Astrocyte (in vitro differentiated cells and primary cell): ENCODE data around the gene ADAM8. TPM values are rescaled to one million over a fixed set of nuclear protein-coding genes. Genes with fewer than 3 reads are reported as not detected.
"Not testable (repeated sequence)": the region's sequence is repeated elsewhere in the genome, so short reads cannot be mapped to it uniquely, and the experiment has no call there.

Experiments used
- DNase-seq: peaks from one replicate; pipeline ENCODE4 v3.0.0-alpha.2; 2010; ENCODE audit warnings: low read depth
- FAIRE-seq: peaks from 2 replicates; lab custom pipeline; 2011; peaks lifted over from hg19 to GRCh38; lab: Jason Lieb, UNC
- H2AFZ ChIP-seq: 2 replicates; pipeline ENCODE4 v1.6.0; 2012; ENCODE audit warnings: low read depth, low read length, inconsistent platforms
- H3K27ac ChIP-seq: 2 replicates; pipeline ENCODE4 v1.5.1; 2011; ENCODE audit warnings: low read depth, low read length, inconsistent platforms
- H3K27me3 ChIP-seq: 2 replicates; pipeline ENCODE4 v1.6.0; 2011; ENCODE audit warnings: low read length, inconsistent platforms; ENCODE audit not compliant: insufficient read depth
- H3K36me3 ChIP-seq: 2 replicates; pipeline ENCODE4 v1.5.1; 2011; ENCODE audit warnings: low read length, inconsistent platforms; ENCODE audit not compliant: insufficient read depth
- H3K4me1 ChIP-seq: 2 replicates; pipeline ENCODE4 v1.5.1; 2011; ENCODE audit warnings: low read length, inconsistent platforms; ENCODE audit not compliant: insufficient read depth
- H3K4me2 ChIP-seq: 2 replicates; pipeline ENCODE4 v1.6.0; 2012; ENCODE audit warnings: low read length, inconsistent platforms
- H3K4me3 ChIP-seq: 2 replicates; pipeline ENCODE4 v1.5.1; 2011; ENCODE audit warnings: low read depth, mild to moderate bottlenecking, low read length, inconsistent platforms; ENCODE audit not compliant: insufficient read depth
- H3K79me2 ChIP-seq: 2 replicates; pipeline ENCODE4 v1.6.0; 2012; ENCODE audit warnings: mild to moderate bottlenecking, low read length, inconsistent platforms; ENCODE audit not compliant: insufficient read depth
- H3K9ac ChIP-seq: 2 replicates; pipeline ENCODE4 v1.6.0; 2012; ENCODE audit warnings: mild to moderate bottlenecking, low read length, inconsistent platforms
- H3K9me3 ChIP-seq: 2 replicates; pipeline ENCODE4 v1.5.1; 2012; ENCODE audit warnings: low read depth, mild to moderate bottlenecking, low read length, inconsistent platforms; ENCODE audit not compliant: insufficient read depth
- H4K20me1 ChIP-seq: 2 replicates; pipeline ENCODE4 v1.6.0; 2012; ENCODE audit warnings: low read length, inconsistent platforms; ENCODE audit not compliant: insufficient read depth
- H3K27ac Mint-ChIP-seq: one replicate; pipeline ENCODE4 v1.8.0; 2021; ENCODE audit warnings: mild to moderate bottlenecking, mixed read lengths; ENCODE audit not compliant: unreplicated experiment
- H3K27me3 Mint-ChIP-seq: one replicate; pipeline ENCODE4 v1.8.0; 2021; ENCODE audit warnings: low read depth, mixed read lengths; ENCODE audit not compliant: unreplicated experiment
- H3K36me3 Mint-ChIP-seq: one replicate; pipeline ENCODE4 v1.8.0; 2021; ENCODE audit warnings: low read depth, mixed read lengths; ENCODE audit not compliant: unreplicated experiment
- H3K4me1 Mint-ChIP-seq: one replicate; pipeline ENCODE4 v1.8.0; 2021; ENCODE audit warnings: low read depth, mixed read lengths; ENCODE audit not compliant: unreplicated experiment
- H3K4me3 Mint-ChIP-seq: one replicate; pipeline ENCODE4 v1.8.0; 2021; ENCODE audit warnings: mild to moderate bottlenecking, moderate library complexity, mixed read lengths; ENCODE audit not compliant: unreplicated experiment
- H3K9me3 Mint-ChIP-seq: one replicate; pipeline ENCODE4 v1.8.0; 2021; ENCODE audit warnings: mild to moderate bottlenecking, mixed read lengths; ENCODE audit not compliant: unreplicated experiment
- EZH2 ChIP-seq: IDR thresholded peaks from 2 replicates; pipeline ENCODE4 v1.6.1; 2012; ENCODE audit warnings: mild to moderate bottlenecking, low read length, inconsistent platforms; ENCODE audit not compliant: insufficient read depth
- total RNA-seq: library from RNA; stranded (reverse); gene quantifications from 2 replicates; pipeline ENCODE4 v1.2.1, GENCODE V29; 2021
- TF ChIP-seq, protein P1 (sequence below): IDR thresholded peaks from 2 replicates; pipeline ENCODE4 v1.5.1; 2011; ENCODE audit warnings: low read depth, mild to moderate bottlenecking, inconsistent platforms, low read length, moderate library complexity; ENCODE audit not compliant: insufficient read depth

Gene ADAM8
- total RNA-seq, 1 donor from 2014 or later = 4.6 TPM

DNA sequence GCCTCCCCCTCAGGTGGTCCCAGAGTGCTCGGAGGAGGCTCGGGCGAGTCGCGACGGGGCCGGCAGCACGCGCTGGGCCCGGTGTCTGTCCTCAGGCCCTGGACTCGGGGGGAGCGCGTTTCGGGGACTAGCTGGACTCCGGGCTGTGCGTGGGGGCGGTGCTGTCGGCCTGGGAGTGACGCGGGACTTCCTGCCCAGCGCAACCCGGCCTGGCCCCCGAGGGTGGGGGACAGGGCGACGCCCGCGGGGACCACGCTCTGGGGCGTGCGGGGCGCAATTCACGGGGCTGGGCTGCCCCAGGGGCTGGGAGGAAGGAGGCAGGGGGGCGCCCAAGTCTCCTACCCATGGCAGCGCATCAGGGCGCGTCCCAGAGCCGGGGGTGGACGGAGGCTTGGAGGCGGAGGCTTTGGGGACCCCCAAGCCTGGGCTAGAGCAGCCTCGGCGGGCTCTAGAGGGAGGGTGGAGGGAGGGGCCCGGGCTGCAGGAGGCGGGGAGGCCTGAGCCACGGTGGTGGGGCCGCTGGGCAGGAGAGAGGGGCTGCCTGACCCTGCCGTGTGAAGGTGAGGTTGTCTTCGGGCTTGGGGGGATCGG is 41.3 kb downstream of the ADAM8 start:
- no peak for TF ChIP-seq EZH2
- TF ChIP-seq, protein P1, sequence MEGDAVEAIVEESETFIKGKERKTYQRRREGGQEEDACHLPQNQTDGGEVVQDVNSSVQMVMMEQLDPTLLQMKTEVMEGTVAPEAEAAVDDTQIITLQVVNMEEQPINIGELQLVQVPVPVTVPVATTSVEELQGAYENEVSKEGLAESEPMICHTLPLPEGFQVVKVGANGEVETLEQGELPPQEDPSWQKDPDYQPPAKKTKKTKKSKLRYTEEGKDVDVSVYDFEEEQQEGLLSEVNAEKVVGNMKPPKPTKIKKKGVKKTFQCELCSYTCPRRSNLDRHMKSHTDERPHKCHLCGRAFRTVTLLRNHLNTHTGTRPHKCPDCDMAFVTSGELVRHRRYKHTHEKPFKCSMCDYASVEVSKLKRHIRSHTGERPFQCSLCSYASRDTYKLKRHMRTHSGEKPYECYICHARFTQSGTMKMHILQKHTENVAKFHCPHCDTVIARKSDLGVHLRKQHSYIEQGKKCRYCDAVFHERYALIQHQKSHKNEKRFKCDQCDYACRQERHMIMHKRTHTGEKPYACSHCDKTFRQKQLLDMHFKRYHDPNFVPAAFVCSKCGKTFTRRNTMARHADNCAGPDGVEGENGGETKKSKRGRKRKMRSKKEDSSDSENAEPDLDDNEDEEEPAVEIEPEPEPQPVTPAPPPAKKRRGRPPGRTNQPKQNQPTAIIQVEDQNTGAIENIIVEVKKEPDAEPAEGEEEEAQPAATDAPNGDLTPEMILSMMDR = no peak
- Mint-ChIP-seq H3K27ac (no peak overlapping the region), H3K4me1 (no peaks in the 10 kb centered on the region), H3K9me3 (no peaks in the 10 kb centered on the region), H3K36me3 (no peaks in the 10 kb centered on the region), H3K27me3 (peaks cover 54% of the 10 kb centered on the region), H3K4me3 (no peak overlapping the region)
- Histone ChIP-seq H3K36me3 (no peaks in the 10 kb centered on the region), H3K79me2 (no peaks in the 10 kb centered on the region), H3K27ac (no peak overlapping the region), H3K4me3 (no peak overlapping the region), H3K9ac (no peak overlapping the region), H3K4me1 (no peaks in the 10 kb centered on the region), H2AFZ (no peak overlapping the region), H4K20me1 (no peaks in the 10 kb centered on the region), H3K27me3 (peaks cover 47% of the 10 kb centered on the region), H3K9me3 (no peaks in the 10 kb centered on the region), H3K4me2 (no peak overlapping the region)
- no peak for DNase-seq
- FAIRE-seq = no peak

DNA sequence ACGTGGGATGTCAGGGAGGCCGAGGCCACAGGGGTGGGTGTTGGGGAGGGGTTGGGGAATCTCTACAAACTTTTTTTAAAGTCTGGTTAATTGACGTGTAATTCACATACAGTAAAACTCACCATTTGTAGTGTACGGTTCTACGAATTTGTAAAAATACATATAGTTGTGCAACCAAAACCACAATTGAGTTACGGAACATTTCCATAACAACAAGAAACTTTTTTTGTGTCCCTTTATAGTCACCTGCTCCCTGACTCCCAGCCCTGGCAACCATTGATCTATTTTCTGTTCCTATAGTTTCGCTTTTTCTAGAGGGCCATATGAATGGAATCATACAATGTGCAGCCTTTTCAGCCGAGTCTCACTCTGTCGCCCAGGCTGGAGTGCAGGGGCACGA is 41.9 kb downstream of the ADAM8 start:
- not testable (repeated sequence) for H3K36me3 Mint-ChIP-seq, H2AFZ ChIP-seq, H3K9me3 ChIP-seq, H3K36me3 ChIP-seq, H3K79me2 ChIP-seq, H3K9me3 Mint-ChIP-seq, H3K4me3 Mint-ChIP-seq, H3K4me2 ChIP-seq, H3K4me1 Mint-ChIP-seq, DNase-seq, H3K4me3 ChIP-seq, H3K27ac ChIP-seq, H3K27ac Mint-ChIP-seq, H3K9ac ChIP-seq, H3K4me1 ChIP-seq, H4K20me1 ChIP-seq
- peak; percentile 29 for FAIRE-seq
- H3K27me3 Mint-ChIP-seq = peaks cover 54% of the 10 kb centered on the region
- H3K27me3 ChIP-seq = peaks cover 47% of the 10 kb centered on the region

DNA sequence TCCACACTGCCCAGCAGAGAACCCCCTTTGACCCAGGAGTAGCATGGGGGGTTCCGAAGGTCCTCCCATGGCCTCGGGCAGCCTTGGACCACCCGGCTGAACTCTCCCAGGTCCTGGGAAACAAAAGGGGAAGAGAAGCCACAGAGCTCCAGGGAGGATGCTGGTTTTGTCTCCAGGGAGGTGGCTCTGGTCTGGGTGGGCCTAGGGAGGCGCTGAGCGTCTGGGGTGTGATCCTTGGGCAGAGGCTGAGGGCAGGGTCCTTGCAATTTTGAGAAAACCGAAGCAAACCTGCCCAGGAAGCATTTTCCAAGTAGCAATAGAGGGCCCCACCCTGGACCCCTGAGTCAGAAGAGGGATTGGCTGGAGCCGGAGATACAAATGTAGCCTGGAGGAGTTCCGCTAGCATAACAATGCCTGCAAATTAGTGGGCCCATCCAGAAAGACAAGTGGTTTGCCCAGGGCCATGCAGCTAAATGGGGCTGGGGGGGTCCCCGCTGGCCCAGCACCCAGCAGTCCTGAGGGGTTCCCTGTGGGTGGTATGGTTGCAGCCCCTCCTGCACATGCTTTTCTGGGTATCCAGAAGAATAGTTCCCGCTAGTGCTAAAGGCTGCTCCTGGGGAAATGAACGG is 44.6 kb downstream of the ADAM8 start:
- Histone ChIP-seq H3K4me1 (no peaks in the 10 kb centered on the region), H3K9ac (no peak overlapping the region), H3K9me3 (no peaks in the 10 kb centered on the region), H2AFZ (no peak overlapping the region), H3K27me3 (peaks cover 46% of the 10 kb centered on the region), H3K36me3 (no peaks in the 10 kb centered on the region), H3K4me2 (no peak overlapping the region), H4K20me1 (no peaks in the 10 kb centered on the region), H3K4me3 (no peak overlapping the region), H3K79me2 (no peaks in the 10 kb centered on the region), H3K27ac (no peak overlapping the region)
- no peak for TF ChIP-seq EZH2
- TF ChIP-seq, protein P1 = no peak
- FAIRE-seq (no peak), DNase-seq (no peak)
- Mint-ChIP-seq H3K4me3 (no peak overlapping the region), H3K27me3 (peaks cover 61% of the 10 kb centered on the region), H3K4me1 (no peaks in the 10 kb centered on the region), H3K27ac (no peak overlapping the region), H3K9me3 (peaks cover 3% of the 10 kb centered on the region), H3K36me3 (no peaks in the 10 kb centered on the region)
